H9 (cell line): ENCODE measurements around the gene AMBRA1. TPM values are rescaled to one million over a fixed set of nuclear protein-coding genes. Genes with fewer than 3 reads are reported as not detected.

Experiments
- DNase-seq: peaks from one replicate; pipeline ENCODE4 v3.0.0-alpha.2; 2017
- H2AFZ ChIP-seq: one replicate; pipeline ENCODE4 v1.6.1; 2013; ENCODE audit warnings: mild to moderate bottlenecking, low read length, control low read depth, moderate library complexity
- H2AK5ac ChIP-seq: 2 replicates; pipeline ENCODE4 v1.6.1; 2013; ENCODE audit warnings: low read length, control low read depth, mixed read lengths; ENCODE audit not compliant: insufficient read length
- H2BK120ac ChIP-seq: one replicate; pipeline ENCODE4 v1.6.1; 2013; ENCODE audit warnings: low read depth, mild to moderate bottlenecking, low read length, control low read depth, inconsistent platforms; ENCODE audit not compliant: poor library complexity, severe bottlenecking
- H2BK12ac ChIP-seq: 2 replicates; pipeline ENCODE4 v1.6.1; 2013; ENCODE audit warnings: low read length, control low read depth, mixed read lengths, low read depth; ENCODE audit not compliant: insufficient read length
- H2BK15ac ChIP-seq: 2 replicates; pipeline ENCODE4 v1.6.1; 2013; ENCODE audit warnings: low read depth, low read length, control low read depth
- H2BK20ac ChIP-seq: one replicate; pipeline ENCODE4 v1.6.1; 2013; ENCODE audit warnings: low read depth, mild to moderate bottlenecking, low read length, control low read depth, inconsistent platforms; ENCODE audit not compliant: poor library complexity, severe bottlenecking
- H2BK5ac ChIP-seq: 2 replicates; pipeline ENCODE4 v1.6.1; 2013; ENCODE audit warnings: low read length, control low read depth, mixed read lengths; ENCODE audit not compliant: insufficient read length
- H3K14ac ChIP-seq: 2 replicates; pipeline ENCODE4 v1.6.1; 2013; ENCODE audit warnings: low read length, control low read depth; ENCODE audit not compliant: insufficient read depth
- H3K18ac ChIP-seq: 2 replicates; pipeline ENCODE4 v1.6.1; 2013; ENCODE audit warnings: low read depth, mild to moderate bottlenecking, mixed read lengths, low read length, control low read depth; ENCODE audit not compliant: insufficient read length
- H3K23ac ChIP-seq: 2 replicates; pipeline ENCODE4 v1.6.1; 2013; ENCODE audit warnings: low read length, control low read depth, mixed read lengths, low read depth; ENCODE audit not compliant: insufficient read length
- H3K23me2 ChIP-seq: 2 replicates; pipeline ENCODE4 v1.6.1; 2013; ENCODE audit warnings: low read depth, mild to moderate bottlenecking, mixed read lengths, low read length, control low read depth; ENCODE audit not compliant: insufficient read length, poor library complexity, severe bottlenecking
- H3K27ac ChIP-seq: 2 replicates; pipeline ENCODE4 v1.5.1; 2013; ENCODE audit warnings: low read length, control low read depth, mixed read lengths, low read depth; ENCODE audit not compliant: insufficient read length
- H3K27me3 ChIP-seq: 2 replicates; pipeline ENCODE4 v1.6.1; 2013; ENCODE audit warnings: low read length, control low read depth, inconsistent platforms; ENCODE audit not compliant: insufficient read depth
- H3K4ac ChIP-seq: 2 replicates; pipeline ENCODE4 v1.6.1; 2013; ENCODE audit warnings: low read depth, mild to moderate bottlenecking, control low read depth, inconsistent platforms, low read length, moderate library complexity
- H3K4me1 ChIP-seq: 2 replicates; pipeline ENCODE4 v1.6.1; 2013; ENCODE audit warnings: low read length, control low read depth, inconsistent platforms; ENCODE audit not compliant: insufficient read depth
- H3K4me2 ChIP-seq: 2 replicates; pipeline ENCODE4 v1.6.1; 2013; ENCODE audit warnings: low read length, control low read depth, mixed read lengths; ENCODE audit not compliant: insufficient read length, insufficient read depth
- H3K56ac ChIP-seq: 2 replicates; pipeline ENCODE4 v1.6.1; 2013; ENCODE audit warnings: low read depth, mild to moderate bottlenecking, mixed read lengths, low read length, control low read depth; ENCODE audit not compliant: insufficient read length
- H3K79me1 ChIP-seq: 2 replicates; pipeline ENCODE4 v1.6.1; 2013; ENCODE audit warnings: low read depth, mild to moderate bottlenecking, moderate library complexity, low read length, control low read depth, inconsistent platforms; ENCODE audit not compliant: insufficient read depth, poor library complexity, severe bottlenecking
- H3K79me2 ChIP-seq: 2 replicates; pipeline ENCODE4 v1.6.1; 2013; ENCODE audit warnings: low read length, control low read depth, inconsistent platforms; ENCODE audit not compliant: insufficient read depth
- H3K9ac ChIP-seq: 2 replicates; pipeline ENCODE4 v1.6.1; 2013; ENCODE audit warnings: low read length, control low read depth, mixed read lengths; ENCODE audit not compliant: insufficient read length; ENCODE audit errors: extremely low read depth
- H3K9me3 ChIP-seq: one replicate; pipeline ENCODE4 v1.6.1; 2013; ENCODE audit warnings: low read depth, low read length, inconsistent platforms; ENCODE audit not compliant: control insufficient read depth
- H3T11ph ChIP-seq: one replicate; pipeline ENCODE4 v1.6.1; 2013; ENCODE audit warnings: mild to moderate bottlenecking, low read length, control low read depth, inconsistent platforms
- H4K20me1 ChIP-seq: one replicate; pipeline ENCODE4 v1.6.1; 2013; ENCODE audit not compliant: control insufficient read depth, insufficient read length, insufficient read depth
- H4K5ac ChIP-seq: 2 replicates; pipeline ENCODE4 v1.6.1; 2013; ENCODE audit warnings: low read depth, mild to moderate bottlenecking, mixed read lengths, low read length, control low read depth; ENCODE audit not compliant: insufficient read length
- H4K8ac ChIP-seq: replicated peaks from 2 replicates; pipeline ENCODE4 v1.6.1; 2013; ENCODE audit warnings: low read length, control low read depth, mixed read lengths, low read depth; ENCODE audit not compliant: insufficient read length
- H4K91ac ChIP-seq: 2 replicates; pipeline ENCODE4 v1.6.1; 2013; ENCODE audit warnings: low read depth, mild to moderate bottlenecking, moderate library complexity, mixed read lengths, low read length, control low read depth; ENCODE audit not compliant: insufficient read length
- H3K27ac Mint-ChIP-seq, 3 experiments: 2 replicates in 2 of 3; 3 replicates in 1 of 3; pipeline ENCODE4 v1.8.0; 2020 to 2021; ENCODE audit warnings: mixed read lengths in 3 of 3, mild to moderate bottlenecking in 1 of 3, moderate library complexity in 1 of 3
- H3K27me3 Mint-ChIP-seq: 2 replicates; pipeline ENCODE4 v1.8.0; 2021; ENCODE audit warnings: low read depth, mild to moderate bottlenecking, moderate library complexity, mixed read lengths
- H3K36me3 Mint-ChIP-seq, 3 experiments: 2 replicates in 2 of 3; 3 replicates in 1 of 3; pipeline ENCODE4 v1.8.0; 2020 to 2021; ENCODE audit warnings: low read depth in 3 of 3, mixed read lengths in 3 of 3; ENCODE audit not compliant: insufficient read depth in 1 of 3
- H3K4me1 Mint-ChIP-seq, 2 experiments: 2 replicates each; pipeline ENCODE4 v1.8.0; 2020; ENCODE audit warnings: mixed read lengths in 2 of 2
- H3K4me3 Mint-ChIP-seq, 2 experiments: 2 replicates in 1 of 2; 3 replicates in 1 of 2; pipeline ENCODE4 v1.8.0; 2020 to 2021; ENCODE audit warnings: mild to moderate bottlenecking in 2 of 2, mixed read lengths in 2 of 2, moderate library complexity in 1 of 2
- H3K9me3 Mint-ChIP-seq, 2 experiments: 2 replicates in 1 of 2; 3 replicates in 1 of 2; pipeline ENCODE4 v1.8.0; 2020; ENCODE audit warnings: mild to moderate bottlenecking in 2 of 2, mixed read lengths in 2 of 2, moderate library complexity in 1 of 2
- CTCF ChIP-seq: fragments of 200-600 bp; sonication (generic); conservative IDR thresholded peaks from 3 replicates; pipeline ENCODE4 v1.8.0; 2021; ENCODE audit warnings: antibody characterized with exemption, mild to moderate bottlenecking
- WGBS: extraction: QIAGEN DNeasy Blood & Tissue Kit; methylation state at CpG from one replicate; pipeline ENCODE4 v1.1.7; 2013; ENCODE audit warnings: missing lambda C conversion rate, low lambda C conversion rate, mixed read lengths; ENCODE audit not compliant: insufficient read length; ENCODE audit errors: extremely low coverage; 5-methylcytosine and 5-hydroxymethylcytosine counted together
- total RNA-seq: library from RNA; stranded (reverse); gene quantifications from 2 replicates; pipeline ENCODE4 v1.2.1, GENCODE V29; 2021

AMBRA1 gene
- total RNA-seq, 1 experiment from 2014 or later = 37.5 TPM

- no peak overlapping the region for H3K4ac ChIP-seq
- H2BK5ac ChIP-seq = no peak overlapping the region
- no peak overlapping the region; a peak in 1 of 7 replicates for H3K27ac Mint-ChIP-seq
- no peak overlapping the region for H3K4me3 Mint-ChIP-seq
- H3K18ac ChIP-seq = no peak overlapping the region
- H4K5ac ChIP-seq = no peak overlapping the region
- no peak overlapping the region for H3K27ac ChIP-seq
- H3K36me3 Mint-ChIP-seq = no peaks in the 10 kb centered on the region; a peak in 1 of 7 replicates
- no peak overlapping the region for H3K4me2 ChIP-seq
- H3K27me3 ChIP-seq = no peaks in the 10 kb centered on the region
- WGBS = no CpG with 5 or more reads among the region's 10 CpGs
- H3K56ac ChIP-seq = no peak overlapping the region
- H3K9ac ChIP-seq = no peak overlapping the region
- no peak overlapping the region for H2BK20ac ChIP-seq
- H4K91ac ChIP-seq = no peak overlapping the region
- H3K27me3 Mint-ChIP-seq = no peaks in the 10 kb centered on the region
- peaks cover 5% of the 10 kb centered on the region for H3K23me2 ChIP-seq
- no peak overlapping the region for H2AFZ ChIP-seq
- no peak for TF ChIP-seq CTCF
- peaks cover 17 to 18% of the 10 kb centered on the region in 2 experiments for H3K4me1 Mint-ChIP-seq
- no peak overlapping the region for H2BK15ac ChIP-seq
- DNase-seq = no peak
- H2BK12ac ChIP-seq = no peak overlapping the region
- H4K20me1 ChIP-seq = no peaks in the 10 kb centered on the region
- no peak overlapping the region for H2AK5ac ChIP-seq
- H3T11ph ChIP-seq = no peak overlapping the region
- no peak overlapping the region for H4K8ac ChIP-seq
- no peaks in the 10 kb centered on the region for H3K9me3 ChIP-seq
- H3K14ac ChIP-seq = no peak overlapping the region
- no peak overlapping the region for H3K23ac ChIP-seq
- no peaks in the 10 kb centered on the region for H3K9me3 Mint-ChIP-seq
- no peak overlapping the region for H2BK120ac ChIP-seq
- peaks cover 13% of the 10 kb centered on the region; the same call in 1 of the 2 replicates for H3K79me2 ChIP-seq
- H3K4me1 ChIP-seq = no peaks in the 10 kb centered on the region
- peaks cover 2% of the 10 kb centered on the region for H3K79me1 ChIP-seq
These were observed 962 bp upstream of the AMBRA1 start for GRCh38 chr11:46594785-46595184.
